GM18951 (cell line): ENCODE measurements around the gene FOXJ2.
"Not testable (repeated sequence)": the region's sequence is repeated elsewhere in the genome, so short reads cannot be mapped to it uniquely, and the experiment has no call there.

Experiments
- POLR2A ChIP-seq: IDR thresholded peaks from 4 replicates; pipeline ENCODE4 v1.6.1; 2011; ENCODE audit warnings: mild to moderate bottlenecking; ENCODE audit not compliant: insufficient read length, insufficient read depth; ENCODE audit errors: extremely low read depth
- in situ Hi-C: fragments of 300-500 bp; cut with MboI; formaldehyde crosslinking; loops from one replicate; pipeline ENCODE4 v1.12.0; 2022; ENCODE audit warnings: low sequenced_read_pairs, mixed read lengths, inconsistent platforms; ENCODE audit not compliant: unreplicated experiment

FOXJ2 gene

GRCh38 chr12:8012651-8013309 lies 19.7 kb upstream of the FOXJ2 start:
- no peak for TF ChIP-seq POLR2A
- in situ Hi-C loops = no loop called here

DNA sequence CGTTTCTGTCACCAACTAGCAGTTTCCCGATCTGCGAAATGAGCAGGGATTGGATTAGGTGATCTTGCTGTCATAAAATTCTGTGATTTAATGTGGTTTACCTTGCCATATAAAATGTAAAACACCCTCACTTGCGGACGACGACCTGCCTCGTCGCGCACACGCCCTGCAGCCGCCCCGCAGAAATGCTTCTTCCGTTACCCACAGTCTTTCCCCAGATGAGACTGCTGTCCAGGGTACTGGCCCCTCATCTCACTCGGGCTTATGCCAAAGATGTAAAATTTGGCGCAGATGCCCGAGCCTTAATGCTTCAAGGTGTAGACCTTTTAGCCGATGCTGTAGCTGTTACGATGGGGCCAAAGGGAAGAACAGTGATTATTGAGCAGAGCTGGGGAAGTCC lies 17.7 kb upstream of the FOXJ2 start:
- in situ Hi-C loops = no loop called here
- no peak for TF ChIP-seq POLR2A

- in situ Hi-C loops = not testable (repeated sequence)
These were observed 14.3 kb upstream of the FOXJ2 start for GRCh38 chr12:8018213-8018612.

DNA sequence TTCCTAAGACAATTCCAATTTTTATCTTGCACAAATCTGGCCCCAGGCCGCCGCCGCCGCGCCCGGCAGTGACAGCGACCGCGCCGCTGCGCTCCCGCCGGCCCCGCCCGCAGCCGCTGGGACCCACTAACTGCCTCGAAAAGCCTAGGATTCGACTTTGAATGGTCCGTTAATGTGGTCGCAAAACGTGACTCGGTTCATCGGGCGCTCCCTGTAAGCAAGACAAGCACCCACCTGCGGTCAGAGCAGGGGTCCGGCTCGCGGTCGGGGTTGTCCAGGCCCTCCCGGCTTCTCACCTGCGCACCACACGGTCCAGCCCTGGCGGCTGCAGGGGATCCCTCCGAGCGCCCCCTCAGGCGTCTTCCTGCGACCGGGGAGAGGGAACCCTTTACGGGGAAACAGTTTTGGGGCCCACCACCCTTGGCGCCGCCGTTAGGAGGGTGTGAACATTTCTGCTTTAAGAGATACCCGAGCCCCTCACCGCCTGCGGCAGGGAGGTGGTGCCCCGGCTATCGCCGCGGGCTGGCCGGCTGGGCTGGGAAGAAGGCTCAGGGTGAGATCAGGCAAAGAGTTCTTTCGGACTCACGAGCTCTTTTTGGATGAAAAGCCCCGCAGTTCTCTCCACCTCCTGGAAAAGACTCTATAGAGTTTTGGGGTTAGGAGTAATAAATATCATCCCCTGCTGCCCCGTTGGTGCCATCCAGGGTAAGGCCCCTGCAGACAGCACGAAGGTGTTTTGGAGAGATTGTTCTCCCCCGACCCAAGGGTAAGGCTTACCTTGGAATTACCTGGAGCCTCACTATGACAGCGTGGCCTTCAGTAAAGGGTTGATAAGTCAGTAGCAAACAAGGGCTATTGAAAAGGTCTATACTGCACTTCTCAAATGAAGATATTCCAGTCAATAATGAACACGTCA lies 13.6 kb upstream of the FOXJ2 start:
- in situ Hi-C loops = no loop called here
- no peak for TF ChIP-seq POLR2A

DNA sequence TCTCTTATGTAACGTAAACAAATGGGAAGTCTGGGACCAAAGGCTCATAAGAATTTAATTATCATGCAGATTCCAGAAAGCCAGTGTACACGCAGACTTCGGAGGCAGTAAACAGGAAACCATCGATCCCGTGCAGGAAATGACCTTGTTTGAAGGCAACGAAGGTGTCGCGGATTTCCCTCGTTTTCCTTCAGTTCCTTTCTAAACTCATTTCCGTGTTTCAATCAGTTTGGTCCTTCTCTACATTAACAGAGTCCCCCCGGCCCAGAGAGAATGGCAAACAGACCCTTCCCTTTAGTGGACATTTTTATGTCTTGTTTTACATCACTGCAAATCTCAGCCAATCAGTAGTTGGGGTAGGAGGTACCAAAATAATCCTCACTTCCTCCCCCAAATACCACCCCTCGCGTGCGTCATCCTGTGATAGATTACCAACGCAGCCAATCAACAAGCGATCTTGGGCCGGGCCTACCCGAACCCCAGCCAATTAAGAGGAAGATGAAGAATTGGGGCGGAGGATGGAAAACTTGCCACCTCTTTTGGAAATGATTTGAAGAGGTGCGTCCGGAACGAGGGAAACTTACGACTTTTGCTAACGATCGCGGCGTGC lies 6.1 kb upstream of the FOXJ2 start:
- no peak for TF ChIP-seq POLR2A
- in situ Hi-C loops = no loop called here

DNA sequence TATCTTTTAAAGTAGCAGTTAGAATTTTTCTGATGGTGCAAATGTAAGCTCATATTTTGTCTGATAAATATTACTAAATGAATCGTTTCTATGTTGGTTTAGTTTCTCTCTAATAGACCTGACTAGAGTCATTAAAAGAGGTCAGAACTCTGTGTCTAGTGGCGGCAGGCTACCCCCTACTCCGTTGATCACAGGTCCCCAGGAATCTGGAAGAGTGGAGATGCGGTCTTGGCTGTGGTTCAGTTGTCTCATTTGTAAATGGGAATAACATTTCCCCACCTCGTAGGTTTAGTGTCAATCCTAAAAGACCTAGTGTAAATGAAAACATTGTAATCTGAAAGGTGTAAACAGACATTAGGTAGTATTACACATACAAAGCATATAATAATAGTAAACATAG lies 4.7 kb upstream of the FOXJ2 start:
- no peak for TF ChIP-seq POLR2A
- in situ Hi-C loops = no loop called here

DNA sequence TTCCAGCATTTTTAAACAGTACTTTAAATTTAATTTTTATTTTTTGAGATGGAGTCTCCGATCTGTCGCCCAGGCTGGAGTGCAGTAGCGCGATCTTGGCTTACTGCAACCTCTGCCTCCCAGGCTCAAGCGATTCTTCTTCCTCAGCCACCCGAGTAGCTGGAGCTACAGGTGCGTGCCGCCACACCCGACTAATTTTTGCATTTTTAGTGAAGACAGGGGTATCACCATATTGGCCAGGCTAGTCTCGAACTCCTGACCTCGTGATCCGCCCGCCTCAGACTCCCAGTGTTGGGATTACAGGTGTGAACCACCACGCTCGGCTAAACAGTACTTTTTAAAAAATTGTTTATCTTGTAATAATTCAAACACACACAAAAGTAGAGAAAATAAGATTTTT lies 4.2 kb upstream of the FOXJ2 start:
- TF ChIP-seq POLR2A = no peak
- in situ Hi-C loops = no loop called here

- no peak for TF ChIP-seq POLR2A
These were observed 2.3 kb upstream of the FOXJ2 start for GRCh38 chr12:8030189-8030588.

GRCh38 chr12:8031017-8031416 lies 1.5 kb upstream of the FOXJ2 start:
- in situ Hi-C loops = not testable (repeated sequence)

More at GRCh38 chr12:8030189-8030588, 2.3 kb upstream of the FOXJ2 start:
- in situ Hi-C loops = no loop called here

DNA sequence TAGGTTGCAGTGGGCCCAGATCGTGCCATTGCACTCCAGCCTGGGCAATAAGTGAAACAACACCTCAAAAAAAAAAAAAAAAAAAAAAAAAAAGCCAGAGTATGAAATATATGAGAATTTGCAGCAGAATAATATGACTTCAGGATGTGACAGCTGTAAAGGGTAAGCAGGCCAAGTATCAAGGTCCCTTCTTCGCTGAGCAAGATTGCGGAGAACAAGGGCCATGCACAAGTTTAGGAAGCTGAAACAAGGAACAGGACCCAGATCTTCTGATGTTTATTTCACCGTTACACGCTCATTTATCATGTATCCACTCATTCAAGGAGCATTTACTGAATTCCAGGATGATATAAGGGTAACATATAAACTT lies 659 bp upstream of the FOXJ2 start:
- no peak for TF ChIP-seq POLR2A
- in situ Hi-C loops = no loop called here

DNA sequence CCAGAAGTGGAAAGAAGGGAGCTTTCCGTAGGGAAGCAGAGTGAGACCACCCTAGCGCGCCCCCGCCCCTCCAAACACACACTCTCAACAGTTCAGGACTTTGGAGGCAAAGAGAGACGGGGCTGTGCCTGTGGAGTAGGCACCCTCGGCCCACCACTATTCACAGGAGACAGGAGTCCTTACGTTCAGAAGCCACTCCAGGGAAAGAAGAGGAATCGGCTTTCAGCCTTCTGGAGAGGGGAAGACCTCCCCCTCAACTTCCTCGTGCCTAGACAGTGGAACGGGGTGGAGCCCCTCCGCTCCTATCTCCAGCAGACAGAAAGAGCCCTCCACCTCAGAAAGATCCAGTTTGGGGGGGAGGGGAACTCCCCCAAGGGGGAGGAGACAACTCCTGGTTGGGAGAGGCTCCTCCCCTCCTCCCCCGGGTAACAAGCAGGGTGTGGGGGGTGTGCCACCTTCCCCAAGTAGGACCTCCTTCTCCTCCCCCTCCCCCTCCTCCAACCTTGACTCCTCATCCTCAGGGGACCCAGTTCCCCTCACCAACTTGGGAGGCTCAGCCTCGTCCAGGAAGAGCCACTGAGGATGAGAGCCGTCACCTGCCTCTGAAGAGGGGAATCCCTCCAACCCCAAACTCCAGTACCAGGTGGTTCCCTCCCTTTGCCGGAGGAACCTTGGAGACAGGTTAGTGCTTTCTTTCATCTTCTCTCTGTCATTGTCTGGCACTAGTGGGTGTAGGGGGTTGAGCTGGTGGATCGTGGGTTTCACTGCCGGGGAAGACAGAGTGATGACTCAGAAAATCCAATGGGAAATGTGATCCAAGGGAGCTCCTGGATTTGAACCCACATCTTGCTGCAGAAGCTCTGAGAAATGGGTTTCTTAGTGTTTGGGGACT lies 883 bp downstream of the FOXJ2 start:
- in situ Hi-C loops = no loop called here
- TF ChIP-seq POLR2A = no peak

GRCh38 chr12:8034802-8035201 lies 2.3 kb downstream of the FOXJ2 start:
- TF ChIP-seq POLR2A = no peak
- in situ Hi-C loops = no loop called here

GRCh38 chr12:8035440-8036010 lies 3.0 kb downstream of the FOXJ2 start:
- in situ Hi-C loops = no loop called here
- TF ChIP-seq POLR2A = no peak
